BLaER1 treated with 17β-estradiol and CSF1 and Interleukin-3, amounts not matched to agents 10 nM and 100 nM (cell line): Measurements from ENCODE around the gene RTP3.
A peak's percentile ranks its signal among the peaks of the same experiment; 100 is the strongest.

Source experiments
- H3K27ac ChIP-seq, 11 experiments: shearing (Covaris generic); formaldehyde crosslinking; 2 replicates each; pipeline ENCODE4 v1.8.1; 2022
- H3K27me3 ChIP-seq, 11 experiments: shearing (Covaris generic); formaldehyde crosslinking; 2 replicates each; pipeline ENCODE4 v1.8.1; 2022
- H3K36me3 ChIP-seq, 11 experiments: shearing (Covaris generic); formaldehyde crosslinking; 2 replicates each; pipeline ENCODE4 v1.8.1; 2022
- H3K4me1 ChIP-seq, 10 experiments: shearing (Covaris generic); formaldehyde crosslinking; 2 replicates each; pipeline ENCODE4 v1.8.1; 2022
- H3K4me2 ChIP-seq, 11 experiments: shearing (Covaris generic); formaldehyde crosslinking; 2 replicates each; pipeline ENCODE4 v1.8.1; 2022
- H3K4me3 ChIP-seq, 10 experiments: shearing (Covaris generic); formaldehyde crosslinking; 2 replicates each; pipeline ENCODE4 v1.8.1; 2022
- H3K9ac ChIP-seq, 11 experiments: shearing (Covaris generic); formaldehyde crosslinking; 2 replicates each; pipeline ENCODE4 v1.8.1; 2022
- H3K9me3 ChIP-seq, 11 experiments: shearing (Covaris generic); formaldehyde crosslinking; replicated peaks in 1 of 11; 2 replicates each; pipeline ENCODE4 v1.8.1; 2022
- H4K20me1 ChIP-seq, 11 experiments: shearing (Covaris generic); formaldehyde crosslinking; 2 replicates each; pipeline ENCODE4 v1.8.1; 2022
- Cebpa-rat ChIP-seq, 11 experiments: shearing (Covaris generic); IDR thresholded peaks; 2 replicates each; pipeline ENCODE4 v1.8.1; 2022

Gene RTP3

GRCh38 chr3:46497556-46498265, at the start of gene RTP3:
RTP3 (plus strand) TSS chr3:46497976; CDS start chr3:46498063, 87 bp downstream.
- H3K9me3 ChIP-seq, result peaks cover 0 to 11% (median 8%) of the 10 kb centered on the region in 11 experiments; a peak in 10 of 22 replicates
- H3K4me2 ChIP-seq, result peak within 1 kb of the TSS in 6 of 11 experiments; percentile 2 to 53 (median 31); a peak in 7 of 22 replicates
- no peaks in the 10 kb centered on the region for H3K36me3 ChIP-seq
- H4K20me1 ChIP-seq, result no peaks in the 10 kb centered on the region
- H3K27ac ChIP-seq, result peak within 1 kb of the TSS in 4 of 11 experiments; percentile 10 to 29 (median 23); a peak in 5 of 22 replicates
- peaks cover 15 to 47% (median 36%) of the 10 kb centered on the region in 10 experiments for H3K4me1 ChIP-seq
- no peak for TF ChIP-seq Cebpa-rat (IDR thresholded peaks at IDR 0.05)
- H3K4me3 ChIP-seq, result no peak within 1 kb of the TSS
- no peak within 1 kb of the TSS for H3K9ac ChIP-seq
- no peaks in the 10 kb centered on the region for H3K27me3 ChIP-seq

DNA sequence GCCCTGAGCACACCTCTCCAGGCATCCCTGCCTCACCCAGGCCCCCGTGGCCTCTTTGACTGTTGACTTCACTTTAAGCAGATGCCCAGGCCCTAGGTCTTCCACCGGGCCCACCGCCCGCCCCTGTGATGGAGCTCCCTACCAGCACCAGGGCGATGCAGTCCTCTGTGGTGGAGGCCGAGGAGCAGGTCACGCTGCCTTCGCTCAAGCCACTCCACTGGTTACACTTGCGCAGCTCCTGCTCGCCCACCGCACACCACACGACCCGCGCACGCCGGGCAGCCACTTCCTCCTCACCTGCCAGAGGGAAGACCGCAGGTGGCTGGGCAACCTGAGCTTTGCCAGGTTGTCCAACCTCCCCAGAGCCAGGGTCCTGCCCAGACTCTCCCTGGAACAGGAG, 49.1 kb upstream of the RTP3 start:
- TF ChIP-seq Cebpa-rat (IDR thresholded peaks at IDR 0.05), result no peak
- Histone ChIP-seq H3K27ac (no peak overlapping the region), H3K4me2 (peak overlapping the region in 1 of 11 experiments; percentile 64; a peak in 2 of 22 replicates)

DNA sequence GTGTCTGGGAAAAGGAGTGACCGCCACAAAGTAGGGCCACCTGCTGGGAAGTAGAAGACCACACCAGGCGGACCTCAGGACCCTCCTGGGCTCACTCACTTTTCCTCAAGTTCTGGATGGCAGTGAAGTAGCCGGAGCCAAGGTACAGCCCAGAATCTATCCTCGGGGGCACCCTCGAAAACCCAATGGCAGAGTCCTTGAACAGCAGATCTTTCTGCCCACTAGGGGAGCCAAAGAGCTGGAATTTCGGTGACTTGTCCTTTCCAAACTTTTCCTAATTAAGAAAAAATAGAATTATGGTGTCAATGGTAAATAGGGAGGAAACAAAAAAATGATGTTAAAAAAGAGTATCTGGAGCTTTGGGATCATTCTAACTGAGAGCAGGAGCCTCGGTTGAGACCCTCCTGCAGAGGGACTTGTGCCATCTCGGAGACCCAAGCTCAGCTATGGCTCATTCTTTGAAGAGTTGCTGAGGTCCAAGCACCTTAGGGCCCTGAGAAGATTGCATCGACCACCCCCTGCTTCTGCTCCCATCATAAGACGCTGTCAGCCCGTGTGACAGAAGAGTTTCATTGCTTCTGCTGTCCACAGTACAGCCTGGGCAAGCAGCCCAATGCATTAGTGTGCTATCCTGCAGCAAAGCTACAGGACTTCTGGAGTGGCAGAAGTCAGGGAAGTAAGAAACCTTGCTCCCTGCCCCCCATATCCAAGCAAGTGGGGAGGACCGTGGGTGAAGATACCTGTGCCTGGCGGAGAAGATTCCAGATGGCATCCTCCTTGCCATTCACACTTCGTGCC, 47.8 kb upstream of the RTP3 start:
- Histone ChIP-seq H3K4me1 (peaks cover 17 to 30% (median 21%) of the 10 kb centered on the region in 10 experiments), H3K9me3 (no peaks in the 10 kb centered on the region), H3K27me3 (no peaks in the 10 kb centered on the region), H3K4me2 (no peak overlapping the region), H3K9ac (no peak overlapping the region), H3K36me3 (no peaks in the 10 kb centered on the region), H3K4me3 (no peak overlapping the region), H4K20me1 (no peaks in the 10 kb centered on the region), H3K27ac (no peak overlapping the region)
- TF ChIP-seq Cebpa-rat (IDR thresholded peaks at IDR 0.05), result no peak

More for the DNA sequence above, 49.1 kb upstream of the RTP3 start:
- no peak overlapping the region for H3K4me3 ChIP-seq
- no peaks in the 10 kb centered on the region for H3K27me3 ChIP-seq
- H4K20me1 ChIP-seq, result no peaks in the 10 kb centered on the region
- no peaks in the 10 kb centered on the region for H3K36me3 ChIP-seq
- peaks cover 5 to 27% (median 8%) of the 10 kb centered on the region in 10 experiments for H3K4me1 ChIP-seq
- H3K9ac ChIP-seq, result no peak overlapping the region
- H3K9me3 ChIP-seq, result peaks cover 0 to 3% (median 0%) of the 10 kb centered on the region in 11 experiments; a peak in 2 of 22 replicates

GRCh38 chr3:46453526-46454208, 44.1 kb upstream of the RTP3 start:
- Histone ChIP-seq H3K4me3 (no peak overlapping the region), H3K4me2 (peak overlapping the region in 10 of 11 experiments; percentile 17 to 72 (median 56); a peak in 19 of 22 replicates)

GRCh38 chr3:46454209-46454595, 43.6 kb upstream of the RTP3 start:
- no peaks in the 10 kb centered on the region for H4K20me1 ChIP-seq
- no peak overlapping the region for H3K4me3 ChIP-seq
- no peaks in the 10 kb centered on the region for H3K27me3 ChIP-seq
- TF ChIP-seq Cebpa-rat (IDR thresholded peaks at IDR 0.05), result no peak
- peaks cover 3 to 27% (median 21%) of the 10 kb centered on the region in 10 experiments; a peak in 18 of 20 replicates for H3K4me1 ChIP-seq
- H3K9me3 ChIP-seq, result no peaks in the 10 kb centered on the region
- H3K36me3 ChIP-seq, result no peaks in the 10 kb centered on the region
- H3K27ac ChIP-seq, result no peak overlapping the region
- no peak overlapping the region for H3K9ac ChIP-seq
- peak overlapping the region in 10 of 11 experiments; percentile 17 to 72 (median 56); a peak in 18 of 22 replicates for H3K4me2 ChIP-seq

More at GRCh38 chr3:46453526-46454208, 44.1 kb upstream of the RTP3 start:
- no peak overlapping the region for H3K27ac ChIP-seq
- H3K36me3 ChIP-seq, result no peaks in the 10 kb centered on the region
- H3K4me1 ChIP-seq, result peaks cover 4 to 27% (median 21%) of the 10 kb centered on the region in 10 experiments
- no peaks in the 10 kb centered on the region for H3K27me3 ChIP-seq
- TF ChIP-seq Cebpa-rat (IDR thresholded peaks at IDR 0.05), result no peak
- H3K9ac ChIP-seq, result no peak overlapping the region
- H3K9me3 ChIP-seq, result no peaks in the 10 kb centered on the region
- no peaks in the 10 kb centered on the region for H4K20me1 ChIP-seq

DNA sequence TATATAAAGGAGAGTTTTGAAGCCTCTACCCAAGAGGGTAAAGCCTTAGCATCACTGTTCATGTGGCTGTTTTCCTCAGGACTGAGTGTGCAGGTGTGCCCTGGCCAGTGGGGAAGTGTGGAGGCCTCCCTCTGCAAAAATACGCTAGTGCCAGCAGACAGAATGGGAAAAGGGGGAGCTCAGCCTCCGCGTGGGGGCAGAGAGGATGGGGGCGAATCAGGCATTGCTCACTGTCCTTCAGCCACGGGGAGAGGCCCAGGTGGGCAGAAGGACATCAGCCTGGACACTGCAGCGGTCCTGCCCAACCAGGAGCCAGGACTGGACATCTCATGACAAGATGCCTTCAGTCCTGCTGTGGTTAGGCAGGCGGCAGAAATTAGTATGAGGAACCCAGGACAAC, 43.2 kb upstream of the RTP3 start:
- no peak for TF ChIP-seq Cebpa-rat (IDR thresholded peaks at IDR 0.05)
- H3K9me3 ChIP-seq, result no peaks in the 10 kb centered on the region
- H3K36me3 ChIP-seq, result no peaks in the 10 kb centered on the region
- H3K4me1 ChIP-seq, result peaks cover 3 to 27% (median 21%) of the 10 kb centered on the region in 10 experiments; a peak in 18 of 20 replicates
- no peaks in the 10 kb centered on the region for H3K27me3 ChIP-seq
- no peak overlapping the region for H3K4me3 ChIP-seq
- H3K9ac ChIP-seq, result no peak overlapping the region
- H4K20me1 ChIP-seq, result no peaks in the 10 kb centered on the region
- no peak overlapping the region for H3K27ac ChIP-seq
- H3K4me2 ChIP-seq, result peak overlapping the region in 9 of 11 experiments; percentile 40 to 72 (median 58); a peak in 17 of 22 replicates

- Histone ChIP-seq H3K4me2 (peak overlapping the region in 6 of 11 experiments; percentile 43 to 72 (median 64); a peak in 5 of 22 replicates), H3K4me3 (no peak overlapping the region), H3K27ac (no peak overlapping the region), H3K9ac (no peak overlapping the region), H3K36me3 (no peaks in the 10 kb centered on the region), H4K20me1 (no peaks in the 10 kb centered on the region), H3K27me3 (no peaks in the 10 kb centered on the region), H3K9me3 (peaks cover 0 to 7% (median 0%) of the 10 kb centered on the region in 11 experiments; a peak in 2 of 22 replicates), H3K4me1 (peaks cover 3 to 27% (median 21%) of the 10 kb centered on the region in 10 experiments; a peak in 18 of 20 replicates)
- TF ChIP-seq Cebpa-rat (IDR thresholded peaks at IDR 0.05), result no peak
Observed at GRCh38 chr3:46455231-46456115, 42.3 kb upstream of the RTP3 start.

- H3K27ac ChIP-seq, result no peak overlapping the region
- no peak overlapping the region for H3K9ac ChIP-seq
Observed at GRCh38 chr3:46456118-46456517, 41.7 kb upstream of the RTP3 start.

More at GRCh38 chr3:46456118-46456517, 41.7 kb upstream of the RTP3 start:
- H3K36me3 ChIP-seq, result no peaks in the 10 kb centered on the region
- TF ChIP-seq Cebpa-rat (IDR thresholded peaks at IDR 0.05), result no peak
- no peaks in the 10 kb centered on the region for H3K27me3 ChIP-seq
- peaks cover 3 to 27% (median 21%) of the 10 kb centered on the region in 10 experiments; a peak in 18 of 20 replicates for H3K4me1 ChIP-seq
- peaks cover 0 to 13% (median 5%) of the 10 kb centered on the region in 11 experiments; a peak in 11 of 22 replicates for H3K9me3 ChIP-seq
- H3K4me2 ChIP-seq, result no peak overlapping the region
- H4K20me1 ChIP-seq, result no peaks in the 10 kb centered on the region
- H3K4me3 ChIP-seq, result no peak overlapping the region
